Measurements from ENCODE around the gene AHNAK.
"Not testable (repeated sequence)": the region's sequence is repeated elsewhere in the genome, so short reads cannot be mapped to it uniquely, and the experiment has no call there.

AHNAK gene

GRCh38 chr11:62546244-62546928, at the start of gene AHNAK:
Gene AHNAK, minus strand, starts transcription at chr11:62546806. Its CDS starts 10,708 bp downstream, at chr11:62536098.
- DNase-seq (ENCODE audit: low spot score), result peak; percentile 80

- no peak for DNase-seq (ENCODE audit: low spot score)
These were observed 48.5 kb upstream of the AHNAK start for GRCh38 chr11:62595124-62595523.

- DNase-seq (ENCODE audit: low spot score), result peak; percentile 64
These were observed 46.9 kb upstream of the AHNAK start for GRCh38 chr11:62593434-62594044.

- DNase-seq (ENCODE audit: low spot score), result no peak
These were observed 46.4 kb upstream of the AHNAK start for GRCh38 chr11:62592989-62593421.

GRCh38 chr11:62592146-62592815, 45.7 kb upstream of the AHNAK start:
- no peak for DNase-seq (ENCODE audit: low spot score)

- DNase-seq (ENCODE audit: low spot score), result peak; percentile 89
These were observed 45.0 kb upstream of the AHNAK start, which contains the start of gene TUT1 for GRCh38 chr11:62591448-62592145. Gene TUT1, minus strand, starts transcription at chr11:62591523. Its CDS starts 38 bp downstream, at chr11:62591485.

GRCh38 chr11:62588966-62589637, 42.5 kb upstream of the AHNAK start:
- no peak for DNase-seq (ENCODE audit: low spot score)

- DNase-seq (ENCODE audit: low spot score), result not testable (repeated sequence)
These were observed 38.8 kb upstream of the AHNAK start for GRCh38 chr11:62585356-62585755.

GRCh38 chr11:62581735-62582134, 35.1 kb upstream of the AHNAK start:
- not testable (repeated sequence) for DNase-seq (ENCODE audit: low spot score)

GRCh38 chr11:62580959-62581715, 34.5 kb upstream of the AHNAK start:
- DNase-seq (ENCODE audit: low spot score), result no peak

GRCh38 chr11:62579252-62579651, 32.6 kb upstream of the AHNAK start:
- DNase-seq (ENCODE audit: low spot score), result no peak

- DNase-seq (ENCODE audit: low spot score), result no peak
These were observed 31.9 kb upstream of the AHNAK start for GRCh38 chr11:62578541-62578940.

GRCh38 chr11:62577046-62577714, 30.6 kb upstream of the AHNAK start:
- no peak for DNase-seq (ENCODE audit: low spot score)

- DNase-seq (ENCODE audit: low spot score), result no peak
These were observed 29.2 kb upstream of the AHNAK start for GRCh38 chr11:62575837-62576236.

- no peak for DNase-seq (ENCODE audit: low spot score)
These were observed 28.6 kb upstream of the AHNAK start for GRCh38 chr11:62575156-62575555.

GRCh38 chr11:62574363-62575071, 27.9 kb upstream of the AHNAK start:
- DNase-seq (ENCODE audit: low spot score), result no peak

- peak; percentile 96 for DNase-seq (ENCODE audit: low spot score)
These were observed 27.2 kb upstream of the AHNAK start, which contains the start of gene EEF1G for GRCh38 chr11:62573592-62574362. Gene EEF1G, minus strand, starts transcription at chr11:62573891. Its CDS starts 49 bp downstream, at chr11:62573842.

GRCh38 chr11:62573006-62573591, 26.5 kb upstream of the AHNAK start:
- no peak for DNase-seq (ENCODE audit: low spot score)

- DNase-seq (ENCODE audit: low spot score), result no peak
These were observed 25.8 kb upstream of the AHNAK start for GRCh38 chr11:62572431-62572830.

Data from HuH-7.5 (cell line).